Lower leg skin (tissue), 3 donors: ENCODE data around the gene DRD2.

Experiments used
- POLR2A ChIP-seq, 2 donors: fragments of 450-650 bp; IDR thresholded peaks; one replicate each; pipeline ENCODE4 v1.6.1; 2016 to 2017; ENCODE audit warnings: antibody characterized with exemption in 2 of 2, mild to moderate bottlenecking in 1 of 2, moderate library complexity in 1 of 2
- TF ChIP-seq, protein P1 (sequence below), 3 donors: fragments of 450-650 bp; IDR thresholded peaks; one replicate each; pipeline ENCODE4 v1.5.1; 2016; ENCODE audit warnings: antibody characterized with exemption in 3 of 3, mild to moderate bottlenecking in 3 of 3, moderate library complexity in 2 of 3

DNA sequence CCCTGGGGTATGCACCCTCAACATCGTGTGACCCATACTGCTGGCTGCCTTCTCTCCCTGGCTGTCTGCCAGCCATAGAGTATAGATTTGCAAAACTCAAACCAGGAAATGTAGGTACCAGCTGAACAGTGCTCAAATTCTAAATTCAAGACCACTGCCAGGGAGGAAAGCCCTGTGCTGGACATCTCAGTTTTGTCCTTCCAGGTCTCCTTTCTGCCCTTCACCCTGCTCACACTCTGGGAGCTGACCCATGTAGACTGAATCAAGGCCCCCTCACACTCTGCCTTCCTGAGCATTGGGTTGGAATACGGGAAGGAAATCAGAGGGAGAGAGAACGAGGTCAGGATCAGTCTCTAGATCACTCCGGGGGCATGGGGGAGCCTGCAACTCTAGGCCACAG lies 12.4 kb upstream of the DRD2 start:
- TF ChIP-seq, protein P1, sequence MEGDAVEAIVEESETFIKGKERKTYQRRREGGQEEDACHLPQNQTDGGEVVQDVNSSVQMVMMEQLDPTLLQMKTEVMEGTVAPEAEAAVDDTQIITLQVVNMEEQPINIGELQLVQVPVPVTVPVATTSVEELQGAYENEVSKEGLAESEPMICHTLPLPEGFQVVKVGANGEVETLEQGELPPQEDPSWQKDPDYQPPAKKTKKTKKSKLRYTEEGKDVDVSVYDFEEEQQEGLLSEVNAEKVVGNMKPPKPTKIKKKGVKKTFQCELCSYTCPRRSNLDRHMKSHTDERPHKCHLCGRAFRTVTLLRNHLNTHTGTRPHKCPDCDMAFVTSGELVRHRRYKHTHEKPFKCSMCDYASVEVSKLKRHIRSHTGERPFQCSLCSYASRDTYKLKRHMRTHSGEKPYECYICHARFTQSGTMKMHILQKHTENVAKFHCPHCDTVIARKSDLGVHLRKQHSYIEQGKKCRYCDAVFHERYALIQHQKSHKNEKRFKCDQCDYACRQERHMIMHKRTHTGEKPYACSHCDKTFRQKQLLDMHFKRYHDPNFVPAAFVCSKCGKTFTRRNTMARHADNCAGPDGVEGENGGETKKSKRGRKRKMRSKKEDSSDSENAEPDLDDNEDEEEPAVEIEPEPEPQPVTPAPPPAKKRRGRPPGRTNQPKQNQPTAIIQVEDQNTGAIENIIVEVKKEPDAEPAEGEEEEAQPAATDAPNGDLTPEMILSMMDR (IDR thresholded peaks at IDR 0.05), result no peak
- no peak for TF ChIP-seq POLR2A (IDR thresholded peaks at IDR 0.05)
